Tibial artery (tissue), 4 donors: ENCODE data around the gene PCSK5.

Experiments
- DNase-seq, 2 donors: peaks; one replicate each; pipeline ENCODE4 v3.0.0-alpha.2; 2019
- H3K27ac ChIP-seq, 2 donors: fragments of 200-600 bp; sonication (generic) in 1 of 2; 1 replicate in 1 of 2; 2 replicates in 1 of 2; pipeline ENCODE4 v1.5.1; 2018 to 2019; ENCODE audit warnings: mild to moderate bottlenecking in 1 of 2
- H3K27me3 ChIP-seq, 2 donors: fragments of 200-600 bp; sonication (generic) in 1 of 2; one replicate each; pipeline versions ENCODE4 v1.5.1 to v1.6.0; 2016 to 2019
- H3K36me3 ChIP-seq, 3 donors: fragments of 200-600 bp; sonication (generic) in 2 of 3; one replicate each; pipeline ENCODE4 v1.5.1; 2016 to 2019; ENCODE audit warnings: mild to moderate bottlenecking in 2 of 3
- H3K4me1 ChIP-seq, 4 donors: fragments of 200-600 bp; sonication (generic) in 2 of 4; 1 replicate in 3 of 4; 2 replicates in 1 of 4; pipeline ENCODE4 v1.5.1; 2016 to 2019
- H3K4me3 ChIP-seq, 2 donors: fragments of 200-600 bp; sonication (generic) in 1 of 2; 1 replicate in 1 of 2; 2 replicates in 1 of 2; pipeline ENCODE4 v1.5.1; 2018 to 2019; ENCODE audit warnings: mild to moderate bottlenecking in 2 of 2
- H3K9me3 ChIP-seq, 3 donors: fragments of 200-600 bp; sonication (generic) in 1 of 3; one replicate each; pipeline ENCODE4 v1.5.1; 2016 to 2019
- CTCF ChIP-seq, 2 experiments: fragments of 200-600 bp in 1 of 2; fragments of 450-650 bp in 1 of 2; IDR thresholded peaks; one replicate each; pipeline ENCODE4 v1.5.1; 2017 to 2019; ENCODE audit warnings: antibody characterized with exemption in 2 of 2, mild to moderate bottlenecking in 1 of 2, moderate library complexity in 1 of 2
- intact Hi-C: fragments of 100-400 bp; cut with DNase I; formaldehyde crosslinking; loops from one replicate; pipeline ENCODE4 v1.15.0; 2023; ENCODE audit warnings: low total_unique reads

PCSK5 gene

GRCh38 chr9:76001459-76001858, 111.0 kb downstream of the PCSK5 start:
- intact Hi-C loops: no loop called here
- Histone ChIP-seq H3K27ac (no peak overlapping the region), H3K4me1 (peaks cover 0 to 17% (median 4%) of the 10 kb centered on the region in 4 donors), H3K9me3 (no peaks in the 10 kb centered on the region), H3K4me3 (no peak overlapping the region), H3K36me3 (no peaks in the 10 kb centered on the region), H3K27me3 (no peaks in the 10 kb centered on the region)
- TF ChIP-seq CTCF (IDR thresholded peaks at IDR 0.05): no peak
- DNase-seq: no peak

GRCh38 chr9:76003041-76003440, 112.6 kb downstream of the PCSK5 start:
- no peak for DNase-seq
- no peak overlapping the region for H3K27ac ChIP-seq

GRCh38 chr9:76004526-76004925, 114.1 kb downstream of the PCSK5 start:
- H3K4me1 ChIP-seq: peaks cover 0 to 7% (median 0%) of the 10 kb centered on the region in 4 donors
- H3K36me3 ChIP-seq: no peaks in the 10 kb centered on the region
- no peak for DNase-seq
- TF ChIP-seq CTCF (IDR thresholded peaks at IDR 0.05): no peak
- intact Hi-C loops: no loop called here
- no peaks in the 10 kb centered on the region for H3K27me3 ChIP-seq
- H3K9me3 ChIP-seq: no peaks in the 10 kb centered on the region
- H3K4me3 ChIP-seq: no peak overlapping the region
- no peak overlapping the region for H3K27ac ChIP-seq

More at GRCh38 chr9:76003041-76003440, 112.6 kb downstream of the PCSK5 start:
- H3K4me3 ChIP-seq: no peak overlapping the region
- intact Hi-C loops: no loop called here
- TF ChIP-seq CTCF (IDR thresholded peaks at IDR 0.05): no peak
- no peaks in the 10 kb centered on the region for H3K27me3 ChIP-seq
- H3K36me3 ChIP-seq: no peaks in the 10 kb centered on the region
- H3K9me3 ChIP-seq: no peaks in the 10 kb centered on the region
- peaks cover 0 to 7% (median 0%) of the 10 kb centered on the region in 4 donors for H3K4me1 ChIP-seq

GRCh38 chr9:76007935-76008334, 117.5 kb downstream of the PCSK5 start:
- Histone ChIP-seq H3K4me1 (peaks cover 0 to 27% (median 1%) of the 10 kb centered on the region in 4 donors), H3K36me3 (no peaks in the 10 kb centered on the region), H3K9me3 (no peaks in the 10 kb centered on the region), H3K4me3 (no peak overlapping the region), H3K27me3 (no peaks in the 10 kb centered on the region), H3K27ac (no peak overlapping the region)
- no peak for DNase-seq
- intact Hi-C loops: no loop called here
- TF ChIP-seq CTCF (IDR thresholded peaks at IDR 0.05): no peak

- Histone ChIP-seq H3K4me1 (peaks cover 0 to 23% (median 1%) of the 10 kb centered on the region in 4 donors), H3K27ac (no peak overlapping the region), H3K27me3 (no peaks in the 10 kb centered on the region), H3K9me3 (no peaks in the 10 kb centered on the region), H3K36me3 (no peaks in the 10 kb centered on the region), H3K4me3 (no peak overlapping the region)
- intact Hi-C loops: no loop called here
- no peak for TF ChIP-seq CTCF (IDR thresholded peaks at IDR 0.05)
- no peak for DNase-seq
Observed at GRCh38 chr9:76013809-76014208, 123.3 kb downstream of the PCSK5 start.

- no peak for DNase-seq
Observed at GRCh38 chr9:76018235-76018634, 127.8 kb downstream of the PCSK5 start.

More at GRCh38 chr9:76018235-76018634, 127.8 kb downstream of the PCSK5 start:
- Histone ChIP-seq H3K27ac (no peak overlapping the region), H3K4me3 (no peak overlapping the region), H3K9me3 (no peaks in the 10 kb centered on the region), H3K36me3 (no peaks in the 10 kb centered on the region), H3K4me1 (peaks cover 0 to 4% (median 0%) of the 10 kb centered on the region in 4 donors), H3K27me3 (no peaks in the 10 kb centered on the region)
- TF ChIP-seq CTCF (IDR thresholded peaks at IDR 0.05): no peak
- intact Hi-C loops: no loop called here
